ENCODE measurements around the gene BAG2. TPM values are rescaled to one million over a fixed set of nuclear protein-coding genes. Genes with fewer than 3 reads are reported as not detected.

BAG2 gene
- polyA plus RNA-seq, 4 donors: 4.4 to 6.3 (median 6.2) TPM

DNA sequence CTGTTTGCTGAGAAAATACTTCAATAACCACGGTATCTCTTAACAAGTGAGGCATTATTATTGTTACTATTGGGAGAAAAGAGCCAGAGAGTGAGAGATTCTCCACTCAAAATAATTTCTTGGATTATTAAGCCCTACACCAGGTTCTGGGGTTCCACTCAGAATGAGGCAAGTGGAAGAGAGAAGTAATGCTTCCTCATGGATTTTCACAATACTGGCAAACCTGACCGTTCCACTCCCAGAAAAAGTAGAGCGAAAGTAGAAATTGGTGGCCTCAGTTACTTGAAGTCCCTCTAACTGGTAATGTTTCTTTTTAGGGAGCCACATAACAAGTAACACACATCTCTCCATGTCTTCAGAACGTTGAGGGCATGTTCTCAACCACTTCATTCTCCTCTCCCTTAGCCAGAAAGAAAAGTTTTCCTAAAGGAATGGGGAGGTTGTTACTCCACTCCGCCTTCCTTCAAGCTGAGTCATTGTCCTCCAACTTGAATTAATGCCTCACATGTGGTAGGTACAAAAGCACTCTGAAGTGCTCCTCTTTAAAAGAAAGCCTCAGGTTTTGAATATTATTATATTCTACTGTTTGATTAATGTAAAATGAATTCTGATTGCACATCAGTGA is 1.9 kb downstream of the BAG2 start:
- DNase-seq (ENCODE audit: low read depth in 4 of 4, low spot score in 2 of 4): no peak

DNA sequence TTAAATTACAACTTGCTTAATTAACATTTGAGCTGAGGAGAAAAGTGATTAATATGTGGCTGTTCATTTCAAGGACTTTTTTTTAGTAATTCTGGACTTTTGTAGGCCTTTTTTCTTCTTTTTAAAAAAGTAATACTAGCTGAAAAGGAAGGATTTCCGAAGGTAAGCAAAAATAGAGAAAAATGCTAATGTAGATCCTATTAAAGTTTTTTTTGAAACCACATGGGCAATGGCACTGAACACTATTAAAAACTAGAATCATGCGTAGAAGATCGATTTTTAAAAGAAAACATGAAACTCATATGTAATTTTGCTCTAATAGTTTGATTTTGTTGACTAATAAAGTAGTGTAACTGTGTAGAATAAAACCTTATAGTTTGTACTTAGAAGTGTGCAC is 2.4 kb downstream of the BAG2 start:
- DNase-seq (ENCODE audit: low read depth in 4 of 4, low spot score in 2 of 4): no peak

DNA sequence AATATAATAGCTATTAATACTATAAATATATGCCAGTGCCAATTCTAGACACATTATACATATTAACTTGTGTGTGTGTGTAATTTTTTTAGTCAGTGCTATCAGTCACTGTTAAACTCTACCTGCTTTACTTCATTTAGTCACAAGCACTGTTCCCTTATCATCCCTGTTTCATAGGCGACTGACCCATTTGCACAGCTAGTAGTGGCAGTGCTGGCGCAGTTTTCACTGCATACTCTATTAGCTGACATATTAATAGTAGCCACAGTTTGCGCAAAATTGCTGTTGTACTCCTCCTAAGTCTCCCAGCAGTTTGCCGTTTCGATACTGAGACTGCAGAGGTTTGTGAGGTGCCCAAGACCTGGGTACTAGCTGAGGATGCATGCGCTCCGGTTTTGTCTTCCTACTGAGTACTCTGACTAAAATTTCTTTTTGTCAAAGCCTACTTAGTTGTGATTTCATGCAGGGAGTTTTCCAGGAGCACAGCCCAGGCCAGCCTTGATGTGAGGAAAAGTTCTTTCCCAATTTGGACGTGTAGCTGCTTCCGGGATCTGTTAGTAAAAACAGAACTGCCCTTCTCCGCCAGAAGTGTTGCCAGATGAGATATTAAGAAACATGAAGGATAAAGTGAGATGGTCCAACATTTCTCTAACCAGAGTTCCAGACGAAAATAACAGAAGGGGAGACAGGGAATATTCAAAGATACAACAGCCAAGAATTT is 5.6 kb downstream of the BAG2 start:
- no peak for DNase-seq (ENCODE audit: low read depth in 4 of 4, low spot score in 2 of 4)

DNA sequence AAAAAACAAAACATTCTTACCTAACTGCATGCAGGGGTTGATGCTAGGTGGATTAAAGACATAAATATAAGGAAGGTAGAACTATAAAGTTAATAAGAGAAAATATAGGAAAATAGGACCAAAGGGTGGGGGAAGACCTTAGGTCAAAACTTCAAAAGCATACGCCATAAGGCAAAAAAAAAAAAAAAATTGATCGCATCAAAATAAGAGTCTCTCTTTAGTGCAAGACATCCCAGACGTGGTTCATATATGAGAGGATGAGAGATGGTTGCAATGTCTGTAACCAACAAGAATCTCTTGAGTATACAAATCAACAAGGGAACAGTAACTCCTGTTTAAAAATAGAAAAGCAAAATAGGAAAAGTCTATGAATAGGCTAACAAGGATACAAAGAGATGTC is 8.5 kb downstream of the BAG2 start:
- no peak for DNase-seq (ENCODE audit: low read depth in 4 of 4, low spot score in 2 of 4)

DNA sequence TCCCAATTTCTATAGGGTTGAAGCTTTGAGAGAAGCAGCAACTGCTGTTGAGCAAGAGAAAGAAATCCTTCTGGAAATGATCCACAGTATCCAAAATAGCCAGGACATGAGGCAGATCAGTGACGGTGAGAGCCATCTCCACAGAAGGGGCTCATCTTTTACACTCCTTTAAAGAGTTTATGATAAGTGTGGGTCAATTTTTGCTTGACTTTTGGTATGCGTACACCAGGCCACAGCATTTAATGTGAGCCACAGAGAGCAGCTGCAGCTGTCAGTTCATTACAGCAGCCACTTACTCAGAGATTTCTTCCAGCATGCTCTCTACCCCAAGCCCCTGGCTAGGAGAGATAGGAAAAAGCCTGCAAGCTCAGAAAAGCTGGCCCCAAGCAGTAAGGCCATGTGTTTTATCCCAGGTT is 9.9 kb downstream of the BAG2 start:
- DNase-seq (ENCODE audit: low read depth in 4 of 4, low spot score in 2 of 4): no peak

DNA sequence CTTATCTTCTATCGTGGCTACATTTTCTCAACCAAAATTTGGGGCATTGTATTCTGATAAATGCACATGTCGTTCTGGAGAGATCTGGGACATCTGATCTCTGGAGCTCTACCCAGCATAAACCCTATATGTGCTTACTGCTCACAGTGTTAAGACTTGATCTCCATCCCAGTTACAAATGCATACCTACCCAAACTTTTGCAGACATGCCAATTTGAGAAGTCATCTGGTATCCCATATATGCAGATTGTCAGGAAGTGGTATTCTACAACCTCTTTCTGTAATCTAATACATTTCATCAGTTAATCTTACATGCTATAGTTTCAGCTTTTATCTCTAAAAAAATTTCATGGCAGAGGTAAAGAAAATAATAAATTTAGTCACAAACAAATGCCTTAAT is 11.2 kb downstream of the BAG2 start:
- DNase-seq (ENCODE audit: low read depth in 4 of 4, low spot score in 2 of 4): no peak

DNA sequence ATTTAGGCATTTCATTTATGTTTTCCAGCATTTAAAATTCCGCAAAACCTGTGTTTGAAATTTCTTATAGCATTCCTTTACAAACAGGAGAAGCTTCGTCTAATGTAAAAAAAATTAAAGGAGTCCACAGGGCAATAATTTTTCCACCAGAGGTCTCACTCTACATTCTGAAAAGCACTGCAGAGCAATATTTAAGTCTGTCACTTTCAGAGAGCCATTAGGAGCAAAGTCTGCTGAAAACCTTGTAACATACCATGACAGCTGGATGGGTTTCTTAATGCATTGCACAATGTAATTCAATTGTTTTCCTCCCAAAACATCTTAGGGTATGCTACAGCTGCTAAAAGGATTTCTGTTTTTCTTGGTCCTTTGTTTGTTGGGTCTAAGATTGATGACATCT is 18.0 kb downstream of the BAG2 start:
- DNase-seq (ENCODE audit: low read depth in 4 of 4, low spot score in 2 of 4): no peak

DNA sequence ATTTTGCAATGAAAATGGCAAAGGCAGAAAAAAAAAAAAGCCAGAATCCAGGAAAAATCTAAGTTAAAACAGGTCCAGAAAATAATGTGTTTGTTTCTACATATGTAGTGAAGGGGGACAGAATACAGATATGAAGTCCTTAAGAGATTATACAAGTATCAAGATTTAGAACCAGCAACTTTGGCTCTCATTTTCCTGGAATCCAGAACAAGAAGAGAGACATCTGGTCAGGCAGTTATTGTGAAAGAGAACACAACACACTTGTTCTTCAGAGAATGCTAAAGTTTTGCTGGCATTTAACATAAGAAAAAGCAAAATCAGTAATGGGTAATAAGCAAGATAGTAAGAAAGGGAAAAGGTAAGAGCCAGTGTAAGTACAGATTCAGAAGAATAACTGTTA is 21.1 kb downstream of the BAG2 start:
- DNase-seq (ENCODE audit: low read depth in 4 of 4, low spot score in 2 of 4): no peak

DNA sequence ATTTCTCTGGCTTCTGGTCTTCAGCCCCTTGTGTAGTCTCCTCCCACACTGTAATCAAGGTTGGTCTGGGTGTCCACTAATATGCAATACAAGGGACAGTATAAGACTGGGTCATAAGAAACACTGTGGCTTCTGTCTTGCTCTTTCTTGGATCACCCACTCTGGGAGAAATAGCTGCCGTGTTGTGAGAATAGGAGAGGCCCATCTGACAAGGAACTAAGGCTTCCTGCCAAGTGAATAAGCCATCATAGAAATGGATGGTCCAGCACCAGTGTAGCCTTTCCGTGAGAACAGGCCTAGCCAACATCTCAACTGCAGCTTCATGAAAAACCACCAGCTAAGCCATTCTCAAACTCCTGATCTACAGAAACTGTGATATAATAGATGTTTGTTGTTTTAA is 23.3 kb downstream of the BAG2 start:
- no peak for DNase-seq (ENCODE audit: low read depth in 4 of 4, low spot score in 2 of 4)

DNA sequence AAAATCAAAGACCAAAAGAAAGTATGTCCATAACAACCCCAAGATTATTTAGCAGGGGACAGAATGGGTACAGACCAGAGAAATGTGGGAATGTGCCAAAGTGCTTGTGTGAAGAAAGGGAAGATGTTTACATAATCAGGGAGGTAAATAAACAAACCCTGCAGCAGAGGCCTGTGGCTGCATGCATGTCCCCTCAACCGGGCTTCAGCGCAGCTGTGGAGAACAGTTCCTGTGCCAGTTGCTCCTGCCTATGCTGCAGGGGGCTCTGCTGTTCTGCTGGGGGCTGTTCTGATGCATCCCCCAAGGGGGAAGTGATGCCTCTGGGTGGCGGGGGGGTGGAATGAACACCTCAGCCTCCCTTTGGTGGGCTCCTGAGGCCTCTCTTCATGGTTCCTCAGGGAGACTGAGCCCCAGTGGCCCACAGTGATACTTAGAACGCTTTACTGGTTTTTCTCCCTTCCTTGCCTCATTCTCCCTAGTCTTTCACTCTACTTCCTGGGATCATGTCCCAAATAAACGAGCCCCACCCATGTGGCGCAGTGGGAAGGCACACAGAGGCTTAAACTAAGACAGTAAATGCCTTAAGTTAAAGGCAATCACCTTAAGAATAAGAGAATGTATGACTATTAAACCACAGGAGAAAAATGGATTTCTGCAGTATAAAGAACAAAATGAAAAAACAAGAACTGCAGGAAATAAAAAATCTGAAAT is 27.0 kb downstream of the BAG2 start:
- no peak for DNase-seq (ENCODE audit: low read depth in 4 of 4, low spot score in 2 of 4)

DNA sequence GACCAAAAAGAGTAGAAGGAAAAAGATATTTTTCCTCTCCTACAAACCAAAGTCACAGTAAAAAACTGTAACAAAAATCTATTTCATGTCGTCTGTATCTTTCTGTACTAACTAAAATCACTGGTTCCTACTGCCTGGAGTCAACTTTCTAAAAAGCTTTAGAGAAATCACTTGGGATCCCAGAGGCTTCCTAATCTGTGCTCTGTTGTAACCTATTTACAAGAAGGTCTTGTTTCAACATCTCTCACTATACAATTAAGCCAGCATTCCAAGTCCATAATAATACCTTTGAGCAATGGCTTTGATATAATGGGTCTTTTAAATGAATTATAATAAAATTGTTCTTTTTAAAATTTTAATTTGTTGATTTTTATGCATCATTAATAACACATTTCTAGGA is 29.6 kb downstream of the BAG2 start:
- DNase-seq (ENCODE audit: low read depth in 4 of 4, low spot score in 2 of 4): no peak

DNA sequence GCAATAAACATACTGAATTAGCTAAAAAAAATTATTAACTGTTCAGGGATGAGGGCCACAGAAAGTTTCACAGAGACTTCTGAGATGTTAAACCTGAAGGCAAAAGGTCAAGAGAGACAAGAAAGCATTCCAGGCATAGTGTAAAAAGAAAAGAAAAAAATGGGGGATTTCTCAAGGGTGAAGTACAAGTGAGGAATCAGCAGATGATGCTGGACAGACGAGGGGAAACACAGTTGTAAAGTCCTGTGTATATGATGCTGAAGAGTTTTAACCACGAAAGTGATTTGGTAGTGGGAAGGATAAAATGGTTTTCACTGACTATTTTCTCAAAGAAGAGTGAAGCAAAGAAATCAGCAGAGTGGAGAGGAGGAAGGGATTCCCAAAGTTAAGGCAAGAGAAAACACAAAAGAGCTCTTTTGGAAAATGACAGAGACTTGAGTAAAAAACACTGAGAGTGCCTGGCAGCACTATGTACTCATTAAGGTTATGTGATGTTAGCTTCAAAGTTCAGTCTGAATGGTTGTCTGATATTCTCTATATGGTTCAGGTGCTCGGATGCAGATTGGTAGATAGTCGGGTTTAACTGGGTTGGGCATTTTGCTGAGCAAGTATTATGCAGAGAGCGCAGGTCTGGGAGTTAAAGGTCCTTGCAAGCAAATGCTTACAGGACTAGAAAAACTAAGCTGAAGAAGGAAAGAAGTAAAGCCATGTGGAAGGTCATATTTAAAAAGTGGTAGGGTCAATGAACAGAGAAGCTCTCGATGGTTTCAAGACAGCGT is 33.6 kb downstream of the BAG2 start:
- DNase-seq (ENCODE audit: low read depth in 4 of 4, low spot score in 2 of 4): no peak

DNA sequence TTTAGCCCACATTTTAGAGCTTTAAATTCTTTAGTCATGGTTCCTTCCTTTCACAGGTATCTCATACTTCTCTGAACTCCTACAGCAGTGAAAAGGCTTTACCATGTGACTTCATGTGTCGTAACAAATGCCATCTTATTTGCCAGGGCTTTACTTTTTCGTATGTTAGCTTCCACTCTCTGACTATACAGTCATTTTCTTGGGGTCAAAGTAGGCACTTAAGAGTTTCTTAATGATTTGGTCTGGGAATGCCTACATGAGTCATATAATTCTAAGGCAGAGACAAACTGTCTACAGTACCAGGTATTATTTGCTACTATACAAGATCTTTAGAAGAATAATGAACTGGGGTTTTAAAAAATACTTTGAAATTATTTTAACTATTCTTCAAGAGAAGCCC is 35.0 kb downstream of the BAG2 start:
- no peak for DNase-seq (ENCODE audit: low read depth in 4 of 4, low spot score in 2 of 4)

DNA sequence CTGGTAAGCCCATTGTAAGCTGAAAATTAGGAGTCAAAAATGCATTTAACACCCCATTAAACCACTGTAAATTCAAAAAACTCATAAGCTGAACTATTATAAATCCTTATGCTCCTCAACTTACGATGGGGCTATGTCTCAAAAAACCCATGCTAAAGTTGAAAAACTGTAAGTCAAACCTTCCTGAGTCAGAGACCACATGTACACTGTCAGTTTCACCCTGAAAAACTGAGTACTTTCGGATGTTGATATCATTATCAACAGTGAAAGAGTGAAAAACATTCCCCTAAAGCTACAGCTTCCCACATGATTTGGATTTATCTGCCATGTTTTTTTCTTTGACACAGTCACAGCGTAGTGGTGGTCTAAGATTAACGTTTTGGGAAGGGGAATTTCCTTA is 35.7 kb downstream of the BAG2 start:
- DNase-seq (ENCODE audit: low read depth in 4 of 4, low spot score in 2 of 4): no peak

DNA sequence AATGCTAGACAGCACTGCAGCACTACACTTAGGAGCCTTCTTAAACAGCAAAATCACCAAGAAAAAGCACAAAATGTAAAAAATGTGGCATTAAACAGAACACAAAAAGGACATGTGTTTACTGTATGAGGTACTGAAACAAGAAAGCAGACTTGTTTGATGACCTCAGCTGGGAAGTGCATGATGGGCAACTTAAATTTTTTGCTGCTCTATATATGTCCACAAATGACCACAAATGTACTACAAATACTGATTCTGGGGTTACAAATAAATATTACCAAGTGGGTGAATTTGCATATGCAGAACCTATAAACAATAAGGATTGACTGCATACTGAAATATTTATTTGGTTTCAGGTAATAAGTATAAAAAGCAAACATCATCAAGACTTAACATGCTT is 36.9 kb downstream of the BAG2 start:
- no peak for DNase-seq (ENCODE audit: low read depth in 4 of 4, low spot score in 2 of 4)

DNA sequence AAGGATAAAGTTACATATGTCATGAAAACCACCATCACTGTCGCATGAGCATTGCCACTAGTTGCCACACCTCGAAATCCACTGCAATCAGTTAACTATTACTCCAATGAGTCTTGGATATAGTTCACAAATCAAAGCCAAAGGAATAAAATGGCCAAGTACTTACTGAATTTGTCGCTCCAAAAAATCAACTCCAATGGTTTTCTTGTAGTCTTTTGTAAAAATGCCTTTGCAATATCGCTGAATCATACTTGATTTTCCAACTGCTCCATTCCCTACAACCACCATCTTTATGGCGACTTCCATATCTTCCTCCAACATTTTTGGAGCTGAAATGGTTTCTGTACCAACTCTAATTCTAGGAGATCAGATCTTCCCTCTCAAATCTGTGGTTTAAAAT is 37.9 kb downstream of the BAG2 start:
- DNase-seq (ENCODE audit: low read depth in 4 of 4, low spot score in 2 of 4): no peak

DNA sequence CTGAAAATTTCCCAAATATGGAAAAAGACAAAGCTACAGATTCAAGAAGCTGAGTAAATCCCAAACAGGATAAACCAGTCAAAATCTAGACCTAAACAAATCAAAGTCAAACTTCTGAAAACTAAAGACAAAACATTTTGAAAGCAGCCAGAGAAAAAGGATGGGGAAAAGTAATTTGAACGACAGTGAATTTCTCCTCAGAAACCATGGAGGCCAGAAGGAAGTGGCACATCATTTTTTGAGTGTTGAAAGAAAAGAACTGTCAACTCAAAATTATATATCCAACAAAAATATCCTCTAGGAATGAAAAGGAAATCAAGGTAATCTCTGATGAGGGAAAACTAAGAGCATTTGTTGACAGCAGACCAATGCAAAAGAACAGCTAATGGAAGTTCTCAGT is 43.1 kb downstream of the BAG2 start:
- no peak for DNase-seq (ENCODE audit: low read depth in 4 of 4, low spot score in 2 of 4)

DNA sequence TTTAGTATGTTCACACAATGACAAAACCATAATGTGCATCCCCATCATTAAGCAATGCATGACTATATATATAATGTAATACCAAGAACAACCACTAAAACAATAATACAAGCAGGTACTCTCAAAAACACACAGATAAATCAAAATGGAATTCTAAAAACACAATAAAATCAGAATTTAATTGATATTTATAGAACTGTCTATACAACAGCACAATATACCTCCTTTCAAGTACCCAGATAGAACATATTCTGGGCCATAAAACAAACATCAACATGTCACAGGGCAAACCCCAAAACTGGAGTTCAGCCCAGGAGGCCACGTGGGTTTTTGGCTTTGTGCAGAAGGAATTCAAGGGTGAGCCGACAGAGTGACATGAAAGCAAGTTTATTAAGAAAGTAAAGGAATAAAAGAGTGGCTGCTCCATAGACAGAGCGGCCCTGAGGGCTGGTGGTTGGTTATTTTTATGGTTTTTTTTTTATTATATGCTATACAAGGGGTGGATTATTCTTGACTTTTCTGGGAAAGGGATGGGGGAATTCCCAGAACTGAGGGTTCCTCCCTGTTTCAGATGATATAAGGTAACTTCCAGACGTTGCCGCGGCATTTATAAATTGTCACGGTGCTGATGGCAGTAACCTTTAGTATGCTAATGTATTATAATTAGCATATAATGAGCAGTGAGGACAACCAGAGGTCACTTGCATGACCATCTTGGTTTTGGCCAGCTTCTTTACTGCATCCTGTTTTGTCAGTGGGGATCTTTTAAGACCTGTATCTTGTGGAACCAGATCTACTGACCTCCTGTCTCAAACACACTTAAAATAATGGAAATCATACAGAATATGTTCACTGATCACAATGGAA is 44.3 kb downstream of the BAG2 start:
- no peak for DNase-seq (ENCODE audit: low read depth in 4 of 4, low spot score in 2 of 4)

DNA sequence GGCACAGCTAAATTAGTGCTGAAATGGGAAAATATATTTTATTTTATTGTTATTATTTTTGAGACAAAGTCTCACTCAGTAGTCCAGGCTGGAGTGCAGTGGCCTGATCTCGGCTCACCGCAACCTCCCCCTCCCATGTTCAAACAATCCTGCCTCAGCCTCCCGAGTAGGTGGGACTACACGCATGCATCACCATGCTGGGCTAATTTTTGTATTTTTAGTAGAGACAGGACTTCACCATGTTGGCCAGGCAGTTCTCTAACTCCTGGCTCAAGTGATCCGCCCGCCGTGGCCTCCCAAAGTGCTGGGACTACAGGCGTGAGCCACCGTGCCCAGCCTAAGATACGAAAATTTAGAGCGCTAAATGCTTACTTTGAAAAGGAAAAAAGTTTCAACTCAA is 45.1 kb downstream of the BAG2 start:
- no peak for DNase-seq (ENCODE audit: low read depth in 4 of 4, low spot score in 2 of 4)

DNA sequence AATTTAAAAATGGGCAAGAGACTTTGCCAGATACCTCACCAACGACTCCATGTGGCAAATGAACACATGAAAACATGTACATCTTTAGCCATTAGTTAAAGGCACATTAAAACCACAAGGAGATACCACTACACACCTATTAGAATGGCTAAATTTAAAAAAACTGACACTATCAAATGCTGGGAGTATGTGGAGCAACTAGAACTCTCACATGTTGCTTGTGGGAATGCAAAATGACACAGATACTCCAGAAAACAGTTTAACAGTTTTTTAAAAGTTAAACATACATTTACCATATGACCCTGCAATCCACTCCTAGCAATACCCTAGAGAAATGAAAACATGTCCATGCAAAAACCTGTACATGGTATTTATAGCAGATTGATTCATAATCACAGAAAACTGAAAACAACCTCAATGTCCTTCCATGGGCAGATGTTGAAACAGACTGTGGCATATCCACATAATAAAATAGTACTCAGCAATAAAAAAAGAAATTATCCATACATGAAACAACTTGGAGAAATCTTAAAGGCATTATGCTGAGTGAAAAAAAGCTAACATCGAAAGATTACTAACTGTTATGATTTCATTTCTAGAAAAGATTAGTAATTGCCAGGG is 48.1 kb downstream of the BAG2 start:
- DNase-seq (ENCODE audit: low read depth in 4 of 4, low spot score in 2 of 4): no peak
